Measurements from ENCODE around the gene MPO. TPM values are rescaled to one million over a fixed set of nuclear protein-coding genes. Genes with fewer than 3 reads are reported as not detected.
A peak's percentile ranks its signal among the peaks of the same experiment; 100 is the strongest.

MPO gene
- total and polyA plus RNA-seq, 9 of the 15 experiments (the other 6 are each of a cell fraction or from before 2014, with no cell fraction given), result 0.04 to 0.47 (median 0.39) TPM; not detected in 6

GRCh38 chr17:58325976-58326468, 45.3 kb upstream of the MPO start (continued):
- no peak for TF ChIP-seq ARNT (IDR thresholded peaks at IDR 0.05)
- no peak for TF ChIP-seq MIER1 (IDR thresholded peaks at IDR 0.05; ENCODE audit: low read depth)
- 0 out of 2 replicates have a peak, but pooled peaks have one; percentile 41 for TF ChIP-seq CHD2 (IDR thresholded peaks at IDR 0.05; ENCODE audit: low read depth, low read length)
- peak; percentile 64 for TF ChIP-seq LCOR (CRISPR knock-in tag; IDR thresholded peaks at IDR 0.05)
- TF ChIP-seq PTTG1 (tag; IDR thresholded peaks at IDR 0.05; ENCODE audit: low read depth), result no peak
- TF ChIP-seq ZFP36 (IDR thresholded peaks at IDR 0.05; ENCODE audit: low read depth, low read length, partially characterized antibody), result no peak
- TF ChIP-seq THRA (IDR thresholded peaks at IDR 0.05), result no peak
- TF ChIP-seq ZNF436 (CRISPR knock-in tag; IDR thresholded peaks at IDR 0.05), result no peak
- no peak for TF ChIP-seq HDAC1 (IDR thresholded peaks at IDR 0.05)
- TF ChIP-seq ZNF444 (CRISPR knock-in tag; IDR thresholded peaks at IDR 0.05), result no peak
- TF ChIP-seq ZNF699 (CRISPR knock-in tag; IDR thresholded peaks at IDR 0.05; ENCODE audit: insufficient replicate concordance), result no peak
- no peak for TF ChIP-seq CTCFL (IDR thresholded peaks at IDR 0.05; ENCODE audit: borderline replicate concordance, insufficient read depth, low read depth, low read length, poor library complexity, severe bottlenecking)
- TF ChIP-seq CHCHD3 (CRISPR knock-in tag; IDR thresholded peaks at IDR 0.05), result no peak
- TF ChIP-seq FOXA1 (IDR thresholded peaks at IDR 0.05; ENCODE audit: borderline replicate concordance), result no peak
- TF ChIP-seq ELK3 (CRISPR knock-in tag; IDR thresholded peaks at IDR 0.05), result no peak
- TF ChIP-seq PKNOX1 (IDR thresholded peaks at IDR 0.05), result no peak
- no peak for TF ChIP-seq ZNF280B (CRISPR knock-in tag; IDR thresholded peaks at IDR 0.05)
- TF ChIP-seq ZNF551 (CRISPR knock-in tag; IDR thresholded peaks at IDR 0.05), result no peak
- no peak for TF ChIP-seq GATAD2B (IDR thresholded peaks at IDR 0.05; ENCODE audit: borderline replicate concordance)
- TF ChIP-seq L3MBTL2 (IDR thresholded peaks at IDR 0.05), result 0 out of 2 replicates have a peak, but pooled peaks have one; percentile 20
- no peak for TF ChIP-seq ZNF696 (CRISPR knock-in tag; conservative IDR thresholded peaks at IDR 0.05)
- TF ChIP-seq SUPT5H (IDR thresholded peaks at IDR 0.05), result no peak
- no peak for TF ChIP-seq COPS2 (conservative IDR thresholded peaks at IDR 0.05)
- TF ChIP-seq STAT5B (CRISPR knock-in tag; IDR thresholded peaks at IDR 0.05), result no peak
